ENCODE data around the gene SLC13A4.

SLC13A4 gene

GRCh38 chr7:135756191-135756590 is 28.2 kb upstream of the SLC13A4 start:
- Histone ChIP-seq H3K9ac (no peak overlapping the region), H3K27me3 (ENCODE audit: insufficient read depth, low read depth) (no peaks in the 10 kb centered on the region), H4K20me1 (ENCODE audit: insufficient read depth) (no peaks in the 10 kb centered on the region), H3K27ac (no peak overlapping the region), H2AFZ (ENCODE audit: low read depth) (no peak overlapping the region), H3K4me2 (no peak overlapping the region), H3K4me3 (IDR thresholded peaks at IDR 0.05; ENCODE audit: insufficient read depth, low read depth, low read length) (no peak overlapping the region), H3K4me1 (ENCODE audit: low read depth, poor library complexity, severe bottlenecking) (no peaks in the 10 kb centered on the region), H3K79me2 (ENCODE audit: insufficient read depth, low read depth) (no peaks in the 10 kb centered on the region), H3K36me3 (ENCODE audit: insufficient read depth) (no peaks in the 10 kb centered on the region)
- TF ChIP-seq CTCF (conservative IDR thresholded peaks at IDR 0.05; ENCODE audit: low read depth, low read length) = no peak

- H3K36me3 ChIP-seq (ENCODE audit: insufficient read depth) = no peaks in the 10 kb centered on the region
- H2AFZ ChIP-seq (ENCODE audit: low read depth) = no peak overlapping the region
- H3K27ac ChIP-seq = no peak overlapping the region
- H3K79me2 ChIP-seq (ENCODE audit: insufficient read depth, low read depth) = no peaks in the 10 kb centered on the region
- no peak overlapping the region for H3K4me2 ChIP-seq
- H3K27me3 ChIP-seq (ENCODE audit: insufficient read depth, low read depth) = no peaks in the 10 kb centered on the region
- H3K9ac ChIP-seq = no peak overlapping the region
- no peak overlapping the region for H3K4me3 ChIP-seq (IDR thresholded peaks at IDR 0.05; ENCODE audit: insufficient read depth, low read depth, low read length)
- TF ChIP-seq CTCF (conservative IDR thresholded peaks at IDR 0.05; ENCODE audit: low read depth, low read length) = no peak
- H4K20me1 ChIP-seq (ENCODE audit: insufficient read depth) = no peaks in the 10 kb centered on the region
- H3K4me1 ChIP-seq (ENCODE audit: low read depth, poor library complexity, severe bottlenecking) = no peaks in the 10 kb centered on the region
These were observed 27.4 kb upstream of the SLC13A4 start for GRCh38 chr7:135755351-135755753.

- Histone ChIP-seq H3K79me2 (ENCODE audit: insufficient read depth, low read depth) (no peaks in the 10 kb centered on the region), H3K27ac (no peak overlapping the region), H4K20me1 (ENCODE audit: insufficient read depth) (no peaks in the 10 kb centered on the region), H3K4me3 (IDR thresholded peaks at IDR 0.05; ENCODE audit: insufficient read depth, low read depth, low read length) (no peak overlapping the region), H3K36me3 (ENCODE audit: insufficient read depth) (no peaks in the 10 kb centered on the region), H3K27me3 (ENCODE audit: insufficient read depth, low read depth) (no peaks in the 10 kb centered on the region), H3K4me2 (no peak overlapping the region), H3K4me1 (ENCODE audit: low read depth, poor library complexity, severe bottlenecking) (no peaks in the 10 kb centered on the region), H3K9ac (no peak overlapping the region), H2AFZ (ENCODE audit: low read depth) (no peak overlapping the region)
- TF ChIP-seq CTCF (conservative IDR thresholded peaks at IDR 0.05; ENCODE audit: low read depth, low read length) = no peak
These were observed 25.8 kb upstream of the SLC13A4 start for GRCh38 chr7:135753616-135754413.

GRCh38 chr7:135748770-135749169 is 20.8 kb upstream of the SLC13A4 start, which contains the start of gene FAM180A:
FAM180A (minus strand) TSS chr7:135748813; CDS start chr7:135748580, 233 bp downstream.
- Histone ChIP-seq H3K9ac (no peak within 1 kb of the TSS), H3K4me2 (no peak within 1 kb of the TSS), H3K4me1 (ENCODE audit: low read depth, poor library complexity, severe bottlenecking) (no peaks in the 10 kb centered on the region), H3K4me3 (IDR thresholded peaks at IDR 0.05; ENCODE audit: insufficient read depth, low read depth, low read length) (no peak within 1 kb of the TSS), H3K36me3 (ENCODE audit: insufficient read depth) (no peaks in the 10 kb centered on the region), H4K20me1 (ENCODE audit: insufficient read depth) (no peaks in the 10 kb centered on the region), H2AFZ (ENCODE audit: low read depth) (no peak within 1 kb of the TSS), H3K27me3 (ENCODE audit: insufficient read depth, low read depth) (no peaks in the 10 kb centered on the region), H3K79me2 (ENCODE audit: insufficient read depth, low read depth) (no peaks in the 10 kb centered on the region), H3K27ac (no peak within 1 kb of the TSS)
- no peak for TF ChIP-seq CTCF (conservative IDR thresholded peaks at IDR 0.05; ENCODE audit: low read depth, low read length)
